ENCODE data around the gene HES3.
A peak's percentile ranks its signal among the peaks of the same experiment; 100 is the strongest.

The HES3 gene, protein sequence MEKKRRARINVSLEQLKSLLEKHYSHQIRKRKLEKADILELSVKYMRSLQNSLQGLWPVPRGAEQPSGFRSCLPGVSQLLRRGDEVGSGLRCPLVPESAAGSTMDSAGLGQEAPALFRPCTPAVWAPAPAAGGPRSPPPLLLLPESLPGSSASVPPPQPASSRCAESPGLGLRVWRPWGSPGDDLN

GRCh38 chr1:6243993-6244392 lies at the start of gene HES3:
TSS of gene HES3 (plus strand) at chr1:6244179. CDS start at chr1:6244366, 187 bp downstream.
- DNase-seq (ENCODE audit: low spot score) = no peak

- DNase-seq (ENCODE audit: low spot score) = no peak
These were observed 46.1 kb upstream of the HES3 start for GRCh38 chr1:6197746-6198427.

- no peak for DNase-seq (ENCODE audit: low spot score)
These were observed 45.2 kb upstream of the HES3 start for GRCh38 chr1:6198646-6199297.

GRCh38 chr1:6199298-6200187 lies 44.4 kb upstream of the HES3 start, which contains the start of gene RPL22:
TSS of gene RPL22 (minus strand) at chr1:6199595. CDS start at chr1:6199573, 22 bp downstream.
- DNase-seq (ENCODE audit: low spot score) = peak; percentile 99

GRCh38 chr1:6200188-6200809 lies 43.7 kb upstream of the HES3 start:
- no peak for DNase-seq (ENCODE audit: low spot score)

DNA sequence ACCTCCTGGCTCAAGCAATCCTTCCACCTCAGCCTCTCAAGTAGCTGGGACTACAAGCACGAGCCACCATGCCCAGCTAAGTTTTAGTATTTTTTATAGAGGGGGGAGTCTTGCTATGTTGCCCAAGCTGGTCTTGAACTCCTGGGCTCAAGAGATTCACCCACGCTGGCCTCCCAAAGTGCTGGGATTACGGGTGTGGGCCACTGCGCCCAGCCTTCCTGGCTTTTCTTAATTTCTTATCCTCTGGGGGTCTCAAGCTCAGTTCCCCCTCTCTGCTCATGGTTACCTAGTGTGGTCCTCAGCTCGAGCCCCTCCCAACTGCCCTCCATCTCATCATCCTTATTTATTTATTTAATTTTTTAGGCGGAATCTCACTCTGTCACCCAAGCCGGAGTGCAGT lies 41.7 kb upstream of the HES3 start:
- DNase-seq (ENCODE audit: low spot score) = no peak

- DNase-seq (ENCODE audit: low spot score) = peak; percentile 84
These were observed 38.0 kb upstream of the HES3 start, which contains the start of gene RNF207 for GRCh38 chr1:6205849-6206519. TSS of gene RNF207 (plus strand) at chr1:6206119. CDS start at chr1:6206536, 417 bp downstream.

- DNase-seq (ENCODE audit: low spot score) = no peak
These were observed 37.5 kb upstream of the HES3 start for GRCh38 chr1:6206520-6206855.

GRCh38 chr1:6207075-6207885 lies 36.7 kb upstream of the HES3 start:
- DNase-seq (ENCODE audit: low spot score) = no peak

- no peak for DNase-seq (ENCODE audit: low spot score)
These were observed 36.1 kb upstream of the HES3 start for GRCh38 chr1:6207921-6208320.

GRCh38 chr1:6208723-6209660 lies 35.0 kb upstream of the HES3 start:
- no peak for DNase-seq (ENCODE audit: low spot score)

- no peak for DNase-seq (ENCODE audit: low spot score)
These were observed 34.1 kb upstream of the HES3 start for GRCh38 chr1:6209661-6210580.

DNA sequence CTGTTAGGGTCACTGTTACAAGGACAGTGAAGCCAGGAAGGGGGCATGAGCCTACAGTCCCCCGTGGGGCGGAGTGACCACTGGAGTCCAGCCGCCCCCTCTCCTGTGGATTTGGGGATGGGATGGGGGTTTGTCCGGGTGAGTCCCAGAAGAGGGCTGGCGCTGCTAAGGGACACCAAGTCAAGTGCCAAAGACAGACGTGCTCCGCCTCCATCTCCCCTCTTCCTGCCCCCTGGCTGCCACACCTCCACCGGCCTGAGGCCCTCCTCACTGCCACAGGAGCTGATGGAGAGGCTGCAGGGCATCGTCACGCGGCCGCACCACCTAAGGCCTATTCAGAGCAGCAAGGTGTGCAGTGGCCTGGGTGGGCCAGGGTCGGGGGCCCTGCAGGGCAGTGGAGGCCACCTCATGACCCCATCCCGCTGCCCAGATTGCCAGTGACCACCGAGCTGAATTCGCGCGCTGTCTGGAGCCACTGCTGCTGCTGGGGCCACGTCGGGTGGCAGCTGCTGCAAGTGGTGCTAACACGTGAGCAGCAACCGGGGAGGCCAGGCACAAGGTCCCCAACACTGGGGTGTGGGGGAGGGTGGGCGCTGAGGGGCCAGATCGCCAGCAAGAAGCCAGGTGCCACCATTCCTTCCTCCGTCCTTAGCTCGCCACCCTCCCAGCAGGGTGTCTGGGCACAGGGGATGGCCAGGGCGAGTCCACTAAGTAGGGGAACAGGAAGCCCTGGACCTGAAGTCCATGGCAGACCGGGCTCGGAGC lies 33.2 kb upstream of the HES3 start:
- DNase-seq (ENCODE audit: low spot score) = no peak

- no peak for DNase-seq (ENCODE audit: low spot score)
These were observed 32.2 kb upstream of the HES3 start for GRCh38 chr1:6211731-6212130.

- no peak for DNase-seq (ENCODE audit: low spot score)
These were observed 31.6 kb upstream of the HES3 start for GRCh38 chr1:6212193-6212959.

DNA sequence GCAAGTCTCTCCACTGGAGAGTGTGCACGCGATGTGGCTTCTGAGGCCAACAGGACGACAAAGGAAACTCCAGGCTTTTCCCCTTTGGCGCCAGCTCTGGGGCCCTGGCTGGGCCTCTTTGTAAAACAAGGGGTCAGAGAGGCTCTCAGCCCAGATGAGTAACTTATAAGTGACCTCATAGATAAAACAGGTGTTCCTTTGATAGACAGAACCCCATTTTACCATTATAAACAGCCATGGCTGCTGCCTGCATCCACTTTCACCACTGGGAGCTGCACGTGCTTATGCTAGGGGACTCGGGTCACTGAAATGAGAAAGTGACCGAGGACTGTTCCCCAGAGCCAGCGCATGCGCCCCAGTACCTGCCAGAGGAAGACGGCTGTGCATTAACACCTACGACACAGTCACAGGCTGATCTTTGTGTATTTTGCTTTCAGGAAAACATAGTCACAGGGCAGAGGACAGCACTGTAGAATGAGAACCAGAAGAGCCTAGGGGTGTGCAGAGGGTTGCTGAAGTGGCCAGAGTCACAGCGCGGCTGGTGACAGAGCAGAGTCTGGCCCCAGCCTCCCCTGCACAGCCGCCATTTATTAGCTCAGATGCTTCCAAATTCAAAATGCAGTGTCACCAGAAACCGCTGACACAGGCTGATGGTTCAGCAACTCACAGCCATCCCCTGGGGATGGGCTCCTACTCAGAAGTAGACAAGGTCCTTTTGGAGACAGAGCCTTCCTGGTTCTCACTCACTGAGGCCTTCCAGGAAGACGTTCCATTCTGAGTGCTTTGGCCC lies 25.4 kb upstream of the HES3 start:
- no peak for DNase-seq (ENCODE audit: low spot score)
